ENCODE data around the gene ATP10B. TPM values are rescaled to one million over a fixed set of nuclear protein-coding genes. Genes with fewer than 3 reads are reported as not detected.

ATP10B gene
- total RNA-seq, 1 donor: not detected

DNA sequence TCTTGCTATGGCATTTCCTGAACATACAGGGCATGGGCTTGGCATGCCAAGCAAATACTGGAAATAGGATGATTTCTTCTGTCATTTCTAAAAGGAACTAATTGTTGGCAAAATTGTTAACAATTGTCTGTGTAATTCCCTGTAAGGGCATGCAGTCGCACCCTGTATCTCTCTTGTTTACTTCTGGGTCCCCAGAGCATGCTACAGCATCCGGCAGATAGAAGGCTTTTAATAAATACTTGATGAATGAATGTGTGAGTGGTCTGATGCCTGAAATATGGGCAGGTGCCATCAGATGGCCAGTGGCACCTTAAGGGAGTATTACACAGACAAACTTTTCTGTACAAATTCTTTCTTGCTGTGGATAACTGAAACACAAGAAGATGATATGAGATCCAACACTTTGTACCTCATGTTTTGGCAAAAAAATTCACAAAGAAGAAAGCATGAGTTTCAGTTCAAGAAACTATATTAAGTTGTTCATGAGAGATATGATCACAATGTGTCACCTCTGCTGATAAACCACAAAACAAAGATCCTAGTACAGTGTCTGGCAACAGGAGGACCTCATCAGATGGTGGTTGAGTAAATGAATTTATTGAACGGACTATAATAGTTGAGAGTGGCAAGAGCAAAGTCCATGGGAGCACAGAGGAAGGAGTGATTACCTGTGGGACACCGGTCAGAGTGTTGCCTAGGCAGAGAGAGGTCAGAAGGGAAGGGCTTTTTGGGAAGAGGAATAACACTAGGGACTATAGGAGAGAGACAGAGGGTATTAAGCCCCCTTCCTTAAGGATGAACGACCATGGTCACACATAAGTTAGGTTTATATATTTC, 194.2 kb downstream of the ATP10B start:
- DNase-seq (ENCODE audit: low read depth): no peak
- TF ChIP-seq, protein P1, sequence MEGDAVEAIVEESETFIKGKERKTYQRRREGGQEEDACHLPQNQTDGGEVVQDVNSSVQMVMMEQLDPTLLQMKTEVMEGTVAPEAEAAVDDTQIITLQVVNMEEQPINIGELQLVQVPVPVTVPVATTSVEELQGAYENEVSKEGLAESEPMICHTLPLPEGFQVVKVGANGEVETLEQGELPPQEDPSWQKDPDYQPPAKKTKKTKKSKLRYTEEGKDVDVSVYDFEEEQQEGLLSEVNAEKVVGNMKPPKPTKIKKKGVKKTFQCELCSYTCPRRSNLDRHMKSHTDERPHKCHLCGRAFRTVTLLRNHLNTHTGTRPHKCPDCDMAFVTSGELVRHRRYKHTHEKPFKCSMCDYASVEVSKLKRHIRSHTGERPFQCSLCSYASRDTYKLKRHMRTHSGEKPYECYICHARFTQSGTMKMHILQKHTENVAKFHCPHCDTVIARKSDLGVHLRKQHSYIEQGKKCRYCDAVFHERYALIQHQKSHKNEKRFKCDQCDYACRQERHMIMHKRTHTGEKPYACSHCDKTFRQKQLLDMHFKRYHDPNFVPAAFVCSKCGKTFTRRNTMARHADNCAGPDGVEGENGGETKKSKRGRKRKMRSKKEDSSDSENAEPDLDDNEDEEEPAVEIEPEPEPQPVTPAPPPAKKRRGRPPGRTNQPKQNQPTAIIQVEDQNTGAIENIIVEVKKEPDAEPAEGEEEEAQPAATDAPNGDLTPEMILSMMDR (IDR thresholded peaks at IDR 0.05; ENCODE audit: insufficient read depth, low read depth, low read length): no peak
- H3K4me3 ChIP-seq (ENCODE audit: low read depth, low read length): no peak overlapping the region

DNA sequence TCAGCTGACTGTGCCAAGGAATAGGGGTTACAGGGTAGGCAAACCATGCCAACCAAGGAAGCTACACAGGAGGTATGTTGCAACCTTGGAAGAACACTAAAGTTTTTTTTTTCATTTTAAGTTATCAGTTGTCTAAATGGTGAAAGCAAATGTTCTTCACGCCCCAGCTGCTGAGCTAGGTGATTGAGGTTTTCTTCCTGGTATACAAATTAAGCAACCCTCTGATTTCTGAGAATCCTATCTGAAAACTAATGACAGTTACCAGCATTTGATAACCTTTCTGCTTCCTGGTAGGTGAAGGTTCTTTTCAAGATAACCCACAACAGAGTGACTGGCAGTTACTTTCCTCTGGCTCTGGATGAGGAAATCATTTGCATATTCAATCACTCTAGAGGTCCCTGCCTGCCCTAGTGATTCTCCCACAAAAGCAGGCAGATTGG, 194.9 kb downstream of the ATP10B start:
- DNase-seq (ENCODE audit: low read depth): no peak
- TF ChIP-seq, protein P1 (IDR thresholded peaks at IDR 0.05; ENCODE audit: insufficient read depth, low read depth, low read length): no peak

DNA sequence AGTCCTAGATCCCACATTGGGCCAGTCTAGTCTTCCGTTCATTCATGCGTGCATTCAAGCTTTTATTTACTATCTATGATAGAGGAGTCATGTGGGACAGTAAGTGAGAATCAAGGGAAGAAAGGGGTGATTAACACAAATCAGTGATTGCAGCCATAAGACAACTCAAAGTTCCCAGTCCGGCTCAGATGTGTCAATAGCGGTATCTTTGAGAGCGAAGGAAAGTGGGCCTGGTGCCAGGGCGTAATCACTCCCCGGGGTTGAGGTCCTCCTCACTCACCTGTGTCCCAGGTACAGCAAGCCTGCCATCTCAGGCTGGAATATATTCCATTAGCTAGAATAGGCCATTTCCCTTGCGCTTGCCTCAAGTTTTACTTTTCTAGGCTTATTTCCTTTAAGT, 196.3 kb downstream of the ATP10B start:
- no peak overlapping the region for H3K4me3 ChIP-seq (ENCODE audit: low read depth, low read length)
- no peak for DNase-seq (ENCODE audit: low read depth)
- TF ChIP-seq, protein P1 (IDR thresholded peaks at IDR 0.05; ENCODE audit: insufficient read depth, low read depth, low read length): no peak

More for the DNA sequence above, 194.9 kb downstream of the ATP10B start:
- no peak overlapping the region for H3K4me3 ChIP-seq (ENCODE audit: low read depth, low read length)

DNA sequence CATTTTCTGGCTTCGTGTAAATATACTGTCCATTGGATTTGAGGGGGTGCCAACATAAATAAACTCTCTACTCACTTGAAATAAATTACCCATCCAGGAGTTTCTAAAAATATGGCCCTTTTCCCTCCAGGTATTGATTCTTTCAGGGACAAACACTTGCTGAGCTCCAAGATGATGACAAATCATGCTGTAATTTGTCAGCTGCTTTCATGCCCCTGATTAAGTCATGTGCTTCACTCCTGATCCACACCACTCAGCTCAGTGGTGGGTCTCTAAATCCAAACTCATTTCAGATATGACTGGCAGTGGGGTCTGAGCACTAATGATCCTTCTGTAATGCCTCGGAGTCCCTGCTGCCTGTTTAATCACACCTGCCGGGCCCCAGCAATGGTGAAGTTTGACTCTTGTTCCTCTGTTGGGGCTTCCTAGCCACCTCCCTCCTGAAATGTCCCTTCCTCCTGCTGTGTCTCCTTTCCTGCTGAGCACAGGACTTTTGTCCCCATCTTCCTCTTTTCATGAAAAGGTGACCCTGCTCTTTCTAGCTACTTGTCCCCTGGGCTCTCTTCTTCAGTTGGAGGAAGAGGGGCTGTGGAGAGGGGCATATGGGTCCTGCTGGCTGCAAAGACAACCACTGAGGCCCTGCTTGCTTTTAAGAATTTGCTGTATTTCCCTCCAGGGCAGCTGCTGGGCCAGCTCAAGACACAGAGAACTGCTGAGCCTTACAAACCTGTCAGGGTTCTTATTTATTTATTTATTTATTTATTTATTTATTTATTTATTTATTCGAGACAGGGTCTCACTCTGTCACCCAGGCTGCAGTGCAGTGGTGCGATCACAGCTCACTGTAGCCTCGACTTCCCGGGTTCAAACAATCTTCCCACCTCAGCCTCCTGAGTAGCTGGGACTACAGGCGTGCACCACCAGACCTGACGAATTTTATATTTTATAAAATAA, 200.0 kb downstream of the ATP10B start:
- no peak overlapping the region for H3K4me3 ChIP-seq (ENCODE audit: low read depth, low read length)
- TF ChIP-seq, protein P1 (IDR thresholded peaks at IDR 0.05; ENCODE audit: insufficient read depth, low read depth, low read length): no peak
- no peak for DNase-seq (ENCODE audit: low read depth)

- TF ChIP-seq, protein P1 (IDR thresholded peaks at IDR 0.05; ENCODE audit: insufficient read depth, low read depth, low read length): no peak
- DNase-seq (ENCODE audit: low read depth): no peak
- no peak overlapping the region for H3K4me3 ChIP-seq (ENCODE audit: low read depth, low read length)
Observed at GRCh38 chr5:160649304-160649703, 202.7 kb downstream of the ATP10B start.

DNA sequence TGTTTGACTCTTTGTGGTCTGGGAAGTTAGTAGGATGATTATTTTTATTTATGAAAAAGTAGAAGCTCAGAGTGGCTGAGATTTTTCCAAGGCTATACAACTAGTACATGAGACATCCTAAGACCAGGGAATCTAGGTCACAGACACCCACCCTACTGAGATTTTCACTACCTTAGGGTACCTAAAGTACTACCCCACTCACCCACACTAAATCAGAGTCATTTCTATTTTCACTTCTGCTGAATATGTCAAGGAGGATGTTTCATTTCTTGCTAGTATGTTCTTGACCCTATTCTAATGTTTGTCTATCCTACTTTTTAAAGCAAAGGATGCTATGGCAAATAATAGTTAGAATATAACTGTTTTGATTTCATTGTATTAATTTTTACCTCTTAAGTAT, 206.0 kb downstream of the ATP10B start:
- TF ChIP-seq, protein P1 (IDR thresholded peaks at IDR 0.05; ENCODE audit: insufficient read depth, low read depth, low read length): no peak
- no peak overlapping the region for H3K4me3 ChIP-seq (ENCODE audit: low read depth, low read length)
- no peak for DNase-seq (ENCODE audit: low read depth)
